OCI-LY1 (cell line): ENCODE data around the gene ADARB2.

Experiments
- H2AFZ ChIP-seq: fragments of 200-600 bp; sonication (generic), shearing (Covaris generic); 2 replicates; pipeline ENCODE4 v1.6.0; 2014; ENCODE audit warnings: antibody characterized with exemption, mild to moderate bottlenecking, low read length
- H3F3A ChIP-seq: fragments of 200-600 bp; sonication (generic), shearing (Covaris generic); 2 replicates; pipeline ENCODE4 v1.6.0; 2014; ENCODE audit warnings: mild to moderate bottlenecking, antibody characterized with exemption, low read length, moderate library complexity; ENCODE audit not compliant: insufficient read depth
- H3K27ac ChIP-seq: fragments of 200-600 bp; sonication (generic); 2 replicates; pipeline ENCODE4 v1.5.1; 2014; ENCODE audit warnings: low read length, mixed run types, mild to moderate bottlenecking, low read depth; ENCODE audit not compliant: poor library complexity, severe bottlenecking
- H3K27me3 ChIP-seq: fragments of 200-600 bp; sonication (generic); 2 replicates; pipeline ENCODE4 v1.6.0; 2014; ENCODE audit warnings: antibody characterized with exemption, mild to moderate bottlenecking, low read length, moderate library complexity; ENCODE audit not compliant: insufficient read depth
- H3K36me3 ChIP-seq: fragments of 200-600 bp; sonication (generic); 2 replicates; pipeline ENCODE4 v1.6.1; 2014; ENCODE audit warnings: mild to moderate bottlenecking, antibody characterized with exemption, low read length, moderate library complexity, mixed read lengths; ENCODE audit not compliant: insufficient read depth
- H3K4me1 ChIP-seq: fragments of 200-600 bp; sonication (generic); 2 replicates; pipeline ENCODE4 v1.5.1; 2014; ENCODE audit warnings: mild to moderate bottlenecking, low read length, moderate library complexity; ENCODE audit not compliant: insufficient read depth, severe bottlenecking
- H3K4me2 ChIP-seq: fragments of 200-600 bp; sonication (generic), shearing (Covaris generic); 2 replicates; pipeline ENCODE4 v1.6.1; 2014; ENCODE audit warnings: low read length
- H3K4me3 ChIP-seq: fragments of 200-600 bp; sonication (generic); 2 replicates; pipeline ENCODE4 v1.5.1; 2014; ENCODE audit warnings: low read length, low read depth, mild to moderate bottlenecking, mixed read lengths; ENCODE audit not compliant: poor library complexity, severe bottlenecking
- H3K79me2 ChIP-seq: fragments of 200-600 bp; shearing (Covaris generic); 2 replicates; pipeline ENCODE4 v1.6.1; 2016; ENCODE audit warnings: mixed run types, low read length, mixed read lengths; ENCODE audit not compliant: insufficient read depth
- H3K9ac ChIP-seq: fragments of 200-600 bp; sonication (generic), shearing (Covaris generic); 2 replicates; pipeline ENCODE4 v1.6.1; 2014; ENCODE audit warnings: mild to moderate bottlenecking, low read length, mixed read lengths
- H3K9me2 ChIP-seq: fragments of 200-600 bp; sonication (generic), shearing (Covaris generic); 2 replicates; pipeline ENCODE4 v1.6.1; 2014; ENCODE audit warnings: low read depth, mild to moderate bottlenecking, low read length, mixed read lengths
- H3K9me3 ChIP-seq: fragments of 200-600 bp; shearing (Covaris generic); 2 replicates; pipeline ENCODE4 v1.6.1; 2014; ENCODE audit warnings: low read length, mixed read lengths
- H4K20me1 ChIP-seq: fragments of 200-600 bp; sonication (generic), shearing (Covaris generic); 2 replicates; pipeline ENCODE4 v1.6.0; 2016; ENCODE audit warnings: mild to moderate bottlenecking, low read length; ENCODE audit not compliant: insufficient read depth
- EZH2 ChIP-seq: fragments of 200-600 bp; sonication (generic), shearing (Covaris generic); IDR thresholded peaks from 2 replicates; pipeline ENCODE4 v1.8.0; 2017; ENCODE audit warnings: borderline replicate concordance, mixed run types, mild to moderate bottlenecking, antibody characterized with exemption, low read length, moderate library complexity, mixed read lengths
- TF ChIP-seq, protein P1 (sequence below): fragments of 200-600 bp; sonication (generic), shearing (Covaris generic); IDR thresholded peaks from 2 replicates; pipeline ENCODE4 v1.5.1; 2017; ENCODE audit warnings: mild to moderate bottlenecking, antibody characterized with exemption, low read length, moderate library complexity, mixed read lengths

The ADARB2 gene

GRCh38 chr10:1402816-1403507 is 334.4 kb downstream of the ADARB2 start:
- Histone ChIP-seq H2AFZ (no peak overlapping the region), H3K9ac (no peak overlapping the region), H3K79me2 (no peaks in the 10 kb centered on the region), H3K4me3 (no peak overlapping the region), H3F3A (no peaks in the 10 kb centered on the region), H3K27me3 (peaks cover 8% of the 10 kb centered on the region; the same call in 1 of the 2 replicates), H4K20me1 (no peaks in the 10 kb centered on the region), H3K27ac (no peak overlapping the region), H3K36me3 (no peaks in the 10 kb centered on the region; the same call in 1 of the 2 replicates), H3K9me2 (no peaks in the 10 kb centered on the region), H3K4me1 (no peaks in the 10 kb centered on the region), H3K9me3 (no peaks in the 10 kb centered on the region), H3K4me2 (no peak overlapping the region)
- TF ChIP-seq EZH2: no peak
- TF ChIP-seq, protein P1, sequence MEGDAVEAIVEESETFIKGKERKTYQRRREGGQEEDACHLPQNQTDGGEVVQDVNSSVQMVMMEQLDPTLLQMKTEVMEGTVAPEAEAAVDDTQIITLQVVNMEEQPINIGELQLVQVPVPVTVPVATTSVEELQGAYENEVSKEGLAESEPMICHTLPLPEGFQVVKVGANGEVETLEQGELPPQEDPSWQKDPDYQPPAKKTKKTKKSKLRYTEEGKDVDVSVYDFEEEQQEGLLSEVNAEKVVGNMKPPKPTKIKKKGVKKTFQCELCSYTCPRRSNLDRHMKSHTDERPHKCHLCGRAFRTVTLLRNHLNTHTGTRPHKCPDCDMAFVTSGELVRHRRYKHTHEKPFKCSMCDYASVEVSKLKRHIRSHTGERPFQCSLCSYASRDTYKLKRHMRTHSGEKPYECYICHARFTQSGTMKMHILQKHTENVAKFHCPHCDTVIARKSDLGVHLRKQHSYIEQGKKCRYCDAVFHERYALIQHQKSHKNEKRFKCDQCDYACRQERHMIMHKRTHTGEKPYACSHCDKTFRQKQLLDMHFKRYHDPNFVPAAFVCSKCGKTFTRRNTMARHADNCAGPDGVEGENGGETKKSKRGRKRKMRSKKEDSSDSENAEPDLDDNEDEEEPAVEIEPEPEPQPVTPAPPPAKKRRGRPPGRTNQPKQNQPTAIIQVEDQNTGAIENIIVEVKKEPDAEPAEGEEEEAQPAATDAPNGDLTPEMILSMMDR: no peak

DNA sequence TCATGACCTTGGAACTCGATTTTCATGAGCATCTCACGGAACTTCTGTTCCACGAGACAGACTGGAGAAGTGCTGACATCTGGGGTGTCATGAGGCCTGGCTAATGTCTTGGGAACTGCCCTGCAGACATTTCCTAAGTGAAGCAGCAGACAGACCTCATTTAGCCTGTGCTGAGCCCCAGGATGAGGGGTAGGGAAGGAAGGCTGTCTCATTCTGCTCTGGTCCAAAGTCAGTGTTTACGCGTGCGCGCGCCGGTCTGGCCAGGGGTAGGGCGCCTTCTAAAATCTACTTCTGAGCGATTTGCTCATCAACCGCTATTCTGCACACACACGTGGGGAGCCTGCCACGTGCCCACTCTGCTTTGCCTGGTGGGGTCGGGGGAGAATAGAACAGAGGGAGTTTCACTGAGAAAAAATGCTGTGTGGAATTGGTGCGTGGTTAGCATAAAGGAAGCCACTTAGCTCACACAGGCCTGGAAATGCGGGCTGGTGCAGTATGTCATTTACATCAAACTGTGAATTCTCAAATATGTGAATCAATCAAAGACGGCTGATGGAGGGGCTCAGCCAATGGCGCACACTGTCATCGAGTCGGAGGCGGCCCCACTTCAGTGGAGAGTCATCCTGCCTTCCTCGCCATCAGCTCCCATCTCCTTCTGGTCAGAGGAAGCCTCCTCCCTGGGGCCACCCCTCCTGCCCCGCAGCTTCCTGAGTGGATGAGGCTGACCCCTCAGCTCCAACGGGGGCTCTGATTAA is 335.1 kb downstream of the ADARB2 start:
- Histone ChIP-seq H3K4me3 (no peak overlapping the region), H3K27ac (no peak overlapping the region), H3F3A (no peaks in the 10 kb centered on the region), H3K9me3 (no peaks in the 10 kb centered on the region), H3K9ac (no peak overlapping the region), H3K36me3 (no peaks in the 10 kb centered on the region; the same call in 1 of the 2 replicates), H3K9me2 (no peaks in the 10 kb centered on the region), H3K4me2 (no peak overlapping the region), H3K79me2 (no peaks in the 10 kb centered on the region), H2AFZ (no peak overlapping the region), H3K4me1 (no peaks in the 10 kb centered on the region), H4K20me1 (no peaks in the 10 kb centered on the region), H3K27me3 (peaks cover 8% of the 10 kb centered on the region; the same call in 1 of the 2 replicates)
- TF ChIP-seq, protein P1: no peak

DNA sequence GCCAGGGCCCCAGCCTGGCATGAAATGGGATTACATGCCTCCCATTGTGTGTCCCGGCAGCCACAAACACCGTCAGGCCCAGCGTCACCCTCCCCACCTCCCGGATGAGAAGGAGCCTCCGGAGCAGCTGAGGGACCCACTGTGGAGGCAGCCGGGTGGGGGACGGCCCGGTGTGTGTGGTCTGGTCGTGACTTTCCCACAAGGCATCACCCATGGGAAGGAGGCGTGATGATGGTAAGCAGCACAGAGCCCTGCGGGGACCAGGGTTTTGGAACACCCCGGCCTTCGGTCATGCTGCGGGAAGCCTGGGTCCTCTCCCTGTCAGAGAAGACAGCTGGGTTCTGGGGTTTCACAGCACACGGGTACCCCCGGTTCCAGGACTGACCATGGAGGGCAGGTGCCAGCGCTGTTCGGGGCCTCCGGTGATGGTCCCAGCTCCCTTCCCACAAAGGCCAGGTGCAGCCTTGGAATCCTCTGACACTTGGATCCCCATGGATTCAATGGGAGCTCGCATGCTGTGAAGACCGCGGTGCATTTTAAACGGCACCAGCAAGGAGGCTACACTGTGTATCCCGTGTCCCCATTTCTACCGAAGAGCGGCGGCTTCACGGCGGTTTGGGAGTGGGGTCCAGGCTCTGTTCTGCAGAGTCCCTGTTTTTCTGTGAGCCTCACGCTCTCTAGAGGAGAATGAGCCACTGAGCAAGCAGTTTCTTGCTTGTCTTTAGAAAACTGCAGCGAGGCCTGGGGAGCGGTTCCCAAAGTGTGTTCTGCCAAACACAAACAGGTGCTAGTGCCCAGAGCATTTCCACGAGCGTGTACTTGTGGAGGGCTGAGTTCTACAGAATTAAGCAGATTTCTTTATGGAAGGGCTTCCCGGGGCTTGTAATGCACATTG is 336.0 kb downstream of the ADARB2 start:
- Histone ChIP-seq H3K36me3 (no peaks in the 10 kb centered on the region; the same call in 1 of the 2 replicates), H3K4me2 (no peak overlapping the region), H3K27me3 (peaks cover 8% of the 10 kb centered on the region; the same call in 1 of the 2 replicates), H3K9me3 (no peaks in the 10 kb centered on the region), H3K4me3 (no peak overlapping the region), H3K9me2 (no peaks in the 10 kb centered on the region), H4K20me1 (no peaks in the 10 kb centered on the region), H3K27ac (no peak overlapping the region), H3K79me2 (no peaks in the 10 kb centered on the region), H2AFZ (no peak overlapping the region), H3K9ac (no peak overlapping the region), H3K4me1 (no peaks in the 10 kb centered on the region), H3F3A (no peaks in the 10 kb centered on the region)
- TF ChIP-seq, protein P1: no peak
- TF ChIP-seq EZH2: no peak
